ENCODE data around the gene PNPLA5. TPM values are rescaled to one million over a fixed set of nuclear protein-coding genes. Genes with fewer than 3 reads are reported as not detected.

Gene PNPLA5
- polyA plus RNA-seq, 1 donor (not counting 4 experiments of a cell fraction or from before 2014, with no cell fraction given) = not detected

- no peaks in the 10 kb centered on the region for H4K20me1 ChIP-seq (ENCODE audit: control insufficient read depth, extremely low read depth, insufficient read depth, low read length)
- H3K4me2 ChIP-seq (ENCODE audit: control insufficient read depth, extremely low read depth, insufficient read depth, low read depth, low read length) = no peak overlapping the region
- DNase-seq (ENCODE audit: low read depth, low spot score) = no peak
- no peak for FAIRE-seq
- H3K36me3 ChIP-seq (ENCODE audit: control insufficient read depth in 2 of 2, extremely low read depth in 1 of 2, insufficient read depth in 2 of 2, low read length in 2 of 2) = no peaks in the 10 kb centered on the region
- no peak overlapping the region for H3K9ac ChIP-seq (ENCODE audit: control insufficient read depth, extremely low read depth, insufficient read depth, low read length)
- H3K9me3 ChIP-seq (ENCODE audit: control insufficient read depth, low read depth, low read length) = no peaks in the 10 kb centered on the region
- dilution Hi-C loops (cut with MboI; ENCODE audit: extremely low pct_ligation_motif_present, low sequenced_read_pairs) = no loop called here
- H3K9me1 ChIP-seq (ENCODE audit: control insufficient read depth, extremely low read depth, insufficient read depth, low read length) = no peaks in the 10 kb centered on the region
- no peaks in the 10 kb centered on the region for H3K79me2 ChIP-seq (ENCODE audit: control insufficient read depth, insufficient read depth, low read length)
- H3K27ac ChIP-seq (ENCODE audit: control insufficient read depth, insufficient read depth, low read length) = no peak overlapping the region
- no peak overlapping the region for H2AFZ ChIP-seq (ENCODE audit: control insufficient read depth, low read length)
- TF ChIP-seq EZH2 (IDR thresholded peaks at IDR 0.05; ENCODE audit: low read length) = no peak
- TF ChIP-seq, protein P1, sequence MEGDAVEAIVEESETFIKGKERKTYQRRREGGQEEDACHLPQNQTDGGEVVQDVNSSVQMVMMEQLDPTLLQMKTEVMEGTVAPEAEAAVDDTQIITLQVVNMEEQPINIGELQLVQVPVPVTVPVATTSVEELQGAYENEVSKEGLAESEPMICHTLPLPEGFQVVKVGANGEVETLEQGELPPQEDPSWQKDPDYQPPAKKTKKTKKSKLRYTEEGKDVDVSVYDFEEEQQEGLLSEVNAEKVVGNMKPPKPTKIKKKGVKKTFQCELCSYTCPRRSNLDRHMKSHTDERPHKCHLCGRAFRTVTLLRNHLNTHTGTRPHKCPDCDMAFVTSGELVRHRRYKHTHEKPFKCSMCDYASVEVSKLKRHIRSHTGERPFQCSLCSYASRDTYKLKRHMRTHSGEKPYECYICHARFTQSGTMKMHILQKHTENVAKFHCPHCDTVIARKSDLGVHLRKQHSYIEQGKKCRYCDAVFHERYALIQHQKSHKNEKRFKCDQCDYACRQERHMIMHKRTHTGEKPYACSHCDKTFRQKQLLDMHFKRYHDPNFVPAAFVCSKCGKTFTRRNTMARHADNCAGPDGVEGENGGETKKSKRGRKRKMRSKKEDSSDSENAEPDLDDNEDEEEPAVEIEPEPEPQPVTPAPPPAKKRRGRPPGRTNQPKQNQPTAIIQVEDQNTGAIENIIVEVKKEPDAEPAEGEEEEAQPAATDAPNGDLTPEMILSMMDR (optimal IDR thresholded peaks at IDR 0.05 in 1 of 3, IDR thresholded peaks at IDR 0.05 in 1 of 3, conservative IDR thresholded peaks at IDR 0.05 in 1 of 3; ENCODE audit: extremely low read depth in 1 of 3, insufficient read depth in 2 of 3, low read length in 3 of 3) = no peak
- peaks cover 34% of the 10 kb centered on the region for H3K27me3 ChIP-seq (ENCODE audit: control insufficient read depth, extremely low read depth, insufficient read depth, low read length)
- no peak overlapping the region for H3K4me3 ChIP-seq (ENCODE audit: control insufficient read depth in 2 of 3, extremely low read depth in 1 of 3, insufficient read depth in 2 of 3, low read depth in 1 of 3, low read length in 3 of 3)
- H3K4me1 ChIP-seq (ENCODE audit: control insufficient read depth, extremely low read depth, insufficient read depth, low read length) = no peaks in the 10 kb centered on the region
These were observed 36.4 kb downstream of the PNPLA5 start for GRCh38 chr22:43855431-43855830.

DNA sequence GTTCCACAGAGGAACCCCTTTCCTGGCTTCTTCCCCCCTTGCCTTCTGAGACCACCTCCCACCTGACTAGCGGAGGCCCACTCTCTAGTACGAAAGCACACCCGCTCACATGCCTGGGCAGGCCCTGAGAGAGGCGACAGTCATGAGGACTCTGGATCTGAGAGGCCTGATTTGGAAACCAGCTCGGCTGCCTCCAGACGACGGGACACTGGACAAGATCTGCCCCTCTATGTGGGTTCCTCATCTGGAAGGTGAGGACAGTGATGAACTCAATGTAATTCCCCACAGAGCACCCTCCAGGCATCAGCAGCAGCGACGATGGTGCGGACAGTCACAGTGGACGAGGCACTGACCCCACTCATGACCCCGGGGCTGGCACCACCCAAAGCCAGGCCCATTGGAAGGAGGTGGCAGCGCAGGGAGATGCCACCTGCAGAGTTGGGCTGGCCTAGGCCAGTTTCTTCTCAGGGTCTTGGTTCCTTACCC lies 37.0 kb downstream of the PNPLA5 start:
- H3K4me1 ChIP-seq (ENCODE audit: control insufficient read depth, extremely low read depth, insufficient read depth, low read length) = no peaks in the 10 kb centered on the region
- H3K9ac ChIP-seq (ENCODE audit: control insufficient read depth, extremely low read depth, insufficient read depth, low read length) = no peak overlapping the region
- no peaks in the 10 kb centered on the region for H4K20me1 ChIP-seq (ENCODE audit: control insufficient read depth, extremely low read depth, insufficient read depth, low read length)
- H3K36me3 ChIP-seq (ENCODE audit: control insufficient read depth in 2 of 2, extremely low read depth in 1 of 2, insufficient read depth in 2 of 2, low read length in 2 of 2) = no peaks in the 10 kb centered on the region
- no peak for TF ChIP-seq EZH2 (IDR thresholded peaks at IDR 0.05; ENCODE audit: low read length)
- TF ChIP-seq, protein P1 (optimal IDR thresholded peaks at IDR 0.05 in 1 of 3, IDR thresholded peaks at IDR 0.05 in 1 of 3, conservative IDR thresholded peaks at IDR 0.05 in 1 of 3; ENCODE audit: extremely low read depth in 1 of 3, insufficient read depth in 2 of 3, low read length in 3 of 3) = no peak
- H3K27me3 ChIP-seq (ENCODE audit: control insufficient read depth, extremely low read depth, insufficient read depth, low read length) = peaks cover 36% of the 10 kb centered on the region
- H3K9me1 ChIP-seq (ENCODE audit: control insufficient read depth, extremely low read depth, insufficient read depth, low read length) = no peaks in the 10 kb centered on the region
- H3K4me3 ChIP-seq (ENCODE audit: control insufficient read depth in 2 of 3, extremely low read depth in 1 of 3, insufficient read depth in 2 of 3, low read depth in 1 of 3, low read length in 3 of 3) = no peak overlapping the region
- no peak overlapping the region for H3K4me2 ChIP-seq (ENCODE audit: control insufficient read depth, extremely low read depth, insufficient read depth, low read depth, low read length)
- FAIRE-seq (no peak), DNase-seq (ENCODE audit: low read depth, low spot score) (no peak)
- no peaks in the 10 kb centered on the region for H3K9me3 ChIP-seq (ENCODE audit: control insufficient read depth, low read depth, low read length)
- H2AFZ ChIP-seq (ENCODE audit: control insufficient read depth, low read length) = no peak overlapping the region
- no peak overlapping the region for H3K27ac ChIP-seq (ENCODE audit: control insufficient read depth, insufficient read depth, low read length)
- H3K79me2 ChIP-seq (ENCODE audit: control insufficient read depth, insufficient read depth, low read length) = no peaks in the 10 kb centered on the region
- dilution Hi-C loops (cut with MboI; ENCODE audit: extremely low pct_ligation_motif_present, low sequenced_read_pairs) = no loop called here
